RWPE1 (cell line): ENCODE data around the gene CIB1.
A peak's percentile ranks its signal among the peaks of the same experiment; 100 is the strongest.

ENCODE experiments used
- CTCF ChIA-PET: fragments of 350-600 bp; sonication (Branson Sonifier 250); formaldehyde crosslinking; extraction: SDS; loops from one replicate; lab custom pipeline; 2021; lab: Yijun Ruan, JAX
- POLR2A ChIA-PET: fragments of 400-600 bp; formaldehyde crosslinking; extraction: SDS; loops from one replicate; lab custom pipeline; 2020; ENCODE audit warnings: antibody characterized with exemption; ENCODE audit not compliant: low non-redundant PET; lab: Yijun Ruan, JAX
- DNase-seq: peaks from one replicate; pipeline ENCODE4 v3.0.0; 2012; ENCODE audit warnings: low spot score
- H3K27ac ChIP-seq: fragments of 450-650 bp; 2 replicates; pipeline ENCODE4 v1.5.1; 2017
- CTCF ChIP-seq: fragments of 450-650 bp; conservative IDR thresholded peaks from 2 replicates; pipeline ENCODE4 v1.5.1; 2017; ENCODE audit warnings: low read depth, mild to moderate bottlenecking

Gene CIB1

GRCh38 chr15:90192961-90193786 lies 40.6 kb downstream of the CIB1 start:
- peak overlapping the region; percentile 98 for H3K27ac ChIP-seq
- no peak for DNase-seq
- ChIA-PET POLR2A (interaction anchor here (0.5 kb wide), 1 partner anchor 580 kb away, joined by 6 read pairs; no protein-coding TSS in a partner anchor), CTCF (no interaction called here)
- no peak for TF ChIP-seq CTCF

DNA sequence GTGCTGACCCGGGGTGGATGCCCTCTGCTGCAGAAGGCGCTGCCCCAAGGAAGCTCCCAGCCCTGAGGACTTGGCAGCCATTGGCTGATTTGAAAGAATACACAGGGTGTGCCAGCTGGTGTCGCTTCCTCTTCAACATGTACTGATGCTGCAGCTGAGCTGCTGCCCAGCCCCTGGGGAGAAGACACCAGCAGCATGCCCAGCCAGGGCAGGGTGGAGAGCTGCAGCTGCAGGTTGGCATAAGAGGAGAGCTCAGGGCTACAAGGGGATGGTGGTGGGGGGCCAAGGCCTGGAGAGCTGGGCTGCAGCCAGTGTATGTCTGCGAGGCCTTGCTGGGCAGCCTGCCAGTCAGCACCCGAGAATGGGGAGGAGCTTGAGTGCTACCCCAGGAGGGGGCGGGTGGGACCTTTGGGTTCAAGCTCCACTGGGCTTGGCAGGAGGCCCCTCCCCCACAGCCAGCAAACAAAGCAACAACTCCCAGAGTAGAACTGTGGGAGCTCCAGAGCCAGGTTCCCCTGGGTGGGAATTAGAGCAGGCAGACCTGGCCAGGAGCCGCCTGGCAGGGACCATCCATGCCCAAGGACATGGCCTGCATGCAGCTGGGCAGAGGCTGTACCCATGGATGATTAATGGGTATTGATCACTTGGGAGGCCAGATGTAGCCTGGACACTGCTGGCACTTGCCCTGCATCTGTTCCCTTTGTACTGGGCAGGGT lies 41.8 kb downstream of the CIB1 start:
- H3K27ac ChIP-seq = peak overlapping the region; percentile 98
- TF ChIP-seq CTCF = no peak
- ChIA-PET CTCF (interaction anchor here (0.7 kb wide), 1 partner anchor 833 kb away, joined by 3 read pairs; no protein-coding TSS in a partner anchor), POLR2A (interaction anchor here (0.6 to 2.1 kb wide), 7 partner anchors 8 to 30 kb away, joined by 3 to 19 read pairs (median 3); partner anchors contain the start of gene SEMA4B)
- peak; percentile 58 for DNase-seq

DNA sequence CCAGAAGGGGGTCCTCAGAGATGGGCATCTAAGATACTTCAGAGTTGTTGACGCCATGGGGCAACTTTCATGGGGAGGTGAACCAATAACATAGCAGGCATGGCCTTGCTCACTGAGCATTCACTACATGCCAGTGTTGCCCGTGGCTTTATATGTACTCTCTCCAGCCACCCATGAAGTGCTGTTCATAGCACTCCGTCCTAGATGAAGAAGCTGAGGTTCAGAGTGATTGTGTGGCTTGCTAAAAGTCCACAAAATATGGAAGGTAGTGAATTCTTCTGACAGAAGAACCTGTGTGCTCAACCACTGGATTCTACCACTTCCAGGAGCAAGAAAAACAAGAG lies 42.4 kb downstream of the CIB1 start:
- peak overlapping the region; percentile 98 for H3K27ac ChIP-seq
- ChIA-PET POLR2A (interaction anchor here (0.7 to 2.1 kb wide), 5 partner anchors 11 to 32 kb away, joined by 3 to 19 read pairs (median 3); partner anchors contain the start of gene SEMA4B), CTCF (interaction anchor here (0.7 to 0.8 kb wide), 3 partner anchors 42 to 832 kb away, joined by 3 read pairs; no protein-coding TSS in a partner anchor)
- TF ChIP-seq CTCF = no peak
- DNase-seq = no peak

DNA sequence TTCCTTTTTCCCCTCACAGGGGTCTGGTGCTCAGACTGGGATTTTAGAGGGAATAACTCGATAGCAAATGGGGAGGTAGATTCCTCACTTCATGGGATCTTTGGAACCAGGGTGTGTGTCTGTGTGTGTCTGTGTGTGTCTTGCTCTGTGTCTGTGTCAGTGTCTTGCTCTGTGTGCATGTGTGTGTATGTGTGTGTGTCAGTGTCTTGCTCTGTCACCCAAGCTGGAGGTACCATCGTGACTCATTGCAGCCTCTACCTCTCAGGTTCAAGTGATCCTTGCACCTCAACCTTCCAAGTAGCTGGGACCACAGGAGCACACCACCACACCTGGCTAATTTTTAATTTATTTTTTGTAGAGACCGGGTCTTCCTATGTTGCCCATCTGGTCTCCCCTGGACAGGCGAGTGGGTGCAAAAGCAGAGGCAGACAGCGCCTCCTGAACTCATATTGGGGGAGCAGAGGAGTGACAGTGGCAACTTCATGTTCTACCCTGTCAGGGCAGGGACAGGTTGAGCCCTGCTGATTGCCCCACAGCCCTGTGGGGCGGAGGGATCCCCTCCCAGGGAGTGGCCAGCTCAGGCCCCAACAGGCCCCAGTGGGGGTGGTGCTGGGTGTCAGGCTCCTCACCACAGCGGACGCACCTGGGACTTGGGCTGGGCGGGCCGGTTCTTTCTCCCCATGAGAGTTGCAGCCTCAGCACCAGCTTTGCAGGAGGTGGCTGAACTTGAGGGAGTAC lies 43.0 kb downstream of the CIB1 start:
- peak; percentile 94 for DNase-seq
- POLR2A ChIA-PET = interaction anchor here (0.7 to 2.1 kb wide), 5 partner anchors 11 to 31 kb away, joined by 3 to 19 read pairs (median 4); partner anchors contain the start of gene SEMA4B
- CTCF ChIA-PET = interaction anchor here (0.7 to 0.8 kb wide), 4 partner anchors 20 to 831 kb away, joined by 3 read pairs; no protein-coding TSS in a partner anchor
- TF ChIP-seq CTCF = no peak
- H3K27ac ChIP-seq = peak overlapping the region; percentile 98

DNA sequence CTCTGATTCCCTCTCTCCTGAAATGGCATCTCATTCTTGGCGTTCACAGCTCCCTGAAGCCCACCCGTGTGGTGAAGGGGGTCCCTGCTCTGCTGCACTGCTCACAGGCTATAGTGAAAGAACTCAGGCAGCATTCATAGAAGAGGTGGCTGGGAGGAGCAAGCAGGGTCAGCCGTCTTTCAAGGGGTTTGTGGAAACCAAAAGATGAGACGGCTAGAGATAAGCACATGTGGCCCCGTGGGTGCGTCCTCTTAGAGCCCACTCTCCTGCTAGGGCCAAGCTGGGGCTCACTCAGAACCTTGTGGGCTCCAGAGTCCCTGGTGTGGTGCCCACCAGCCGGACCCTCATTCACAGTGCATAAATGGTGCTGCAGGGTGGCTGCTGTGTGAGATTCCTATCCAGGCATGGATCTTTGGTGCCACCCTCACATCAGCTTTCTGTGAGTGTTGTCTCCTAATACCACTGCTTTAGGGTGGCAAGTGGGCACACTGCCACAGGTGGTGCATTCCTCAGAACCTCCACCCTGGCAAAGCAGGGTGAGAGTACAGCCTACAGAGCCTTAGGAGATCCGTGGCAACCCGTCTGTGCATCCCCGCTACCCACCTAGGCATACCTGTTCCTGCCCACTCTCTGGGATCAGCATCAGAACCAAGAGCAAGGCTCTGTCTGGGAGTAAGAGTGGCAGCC lies 43.8 kb downstream of the CIB1 start:
- DNase-seq = no peak

More for the DNA sequence above, 43.8 kb downstream of the CIB1 start:
- peak overlapping the region; percentile 98 for H3K27ac ChIP-seq
- ChIA-PET POLR2A (interaction anchor here (0.8 to 1.2 kb wide), 2 partner anchors 11 to 39 kb away, joined by 3 read pairs; partner anchors contain the start of gene SEMA4B), CTCF (interaction anchor here (0.7 to 0.8 kb wide), 2 partner anchors 21 to 24 kb away, joined by 3 to 5 read pairs; no protein-coding TSS in a partner anchor)
- TF ChIP-seq CTCF = no peak
